GM12878 (cell line): ENCODE measurements around the gene DTL. TPM values are rescaled to one million over a fixed set of nuclear protein-coding genes. Genes with fewer than 3 reads are reported as not detected.

Experiments
- ATAC-seq: fragments of 200-7000 bp; cut with Tn5 transposase; 3 replicates; pipeline ENCODE4 v1.9.1; 2020; ENCODE audit warnings: mild to moderate bottlenecking, moderate library complexity
- BruUV-seq: library from RNA; stranded (reverse); fragments of 400-500 nt; replicated peaks from 2 replicates; lab custom pipeline; 2021; lab: Mats Ljungman, UMichigan
- CTCF ChIA-PET: fragments of 300-600 bp; sonication (Branson Sonifier 250); formaldehyde crosslinking; extraction: SDS; loops from one replicate; lab custom pipeline; 2021; ENCODE audit warnings: inconsistent platforms; lab: Yijun Ruan, JAX
- POLR2A ChIA-PET: fragments of 350-600 bp; formaldehyde crosslinking; extraction: SDS; loops from one replicate; lab custom pipeline; 2021; ENCODE audit warnings: inconsistent platforms; lab: Charles Lee
- RAD21 ChIA-PET: fragments of 300-600 bp; sonication (Branson Sonifier 250); formaldehyde crosslinking; loops from one replicate; lab custom pipeline; 2023; ENCODE audit warnings: antibody characterized with exemption; ENCODE audit not compliant: unreplicated experiment; lab: Charles Lee
- SMC1A ChIA-PET: fragments of 300-600 bp; sonication (Branson Sonifier 250); formaldehyde crosslinking; loops from one replicate; lab custom pipeline; 2023; ENCODE audit not compliant: unreplicated experiment, uncharacterized antibody; lab: Charles Lee
- DNase-seq: peaks from one replicate; pipeline ENCODE4 v3.0.0-alpha.2; 2011; ENCODE audit warnings: low read depth, low spot score
- FAIRE-seq: peaks from 3 replicates; lab custom pipeline; 2011; peaks lifted over from hg19 to GRCh38; lab: Jason Lieb, UNC
- H2AFZ ChIP-seq: 2 replicates; pipeline ENCODE4 v1.6.0; 2011; ENCODE audit warnings: low read depth, low read length, control low read depth; ENCODE audit not compliant: control insufficient read depth
- H3K27ac ChIP-seq: 2 replicates; pipeline ENCODE4 v1.5.1; 2011; ENCODE audit warnings: control low read depth; ENCODE audit not compliant: control insufficient read depth, insufficient read depth
- H3K27me3 ChIP-seq, 2 experiments: replicated peaks in 1 of 2; 2 replicates each; pipeline versions ENCODE4 v1.6.0 to v1.6.1; 2011; ENCODE audit warnings: low read length in 1 of 2; ENCODE audit not compliant: control insufficient read depth in 2 of 2, insufficient read depth in 2 of 2
- H3K36me3 ChIP-seq, 2 experiments: 2 replicates each; pipeline ENCODE4 v1.5.1; 2011; ENCODE audit warnings: low read length in 1 of 2; ENCODE audit not compliant: control insufficient read depth in 2 of 2, insufficient read depth in 2 of 2
- H3K4me1 ChIP-seq: 2 replicates; pipeline ENCODE4 v1.6.1; 2011; ENCODE audit warnings: mild to moderate bottlenecking, low read length, moderate library complexity, mixed read lengths; ENCODE audit not compliant: control insufficient read depth, insufficient read depth
- H3K4me2 ChIP-seq: 2 replicates; pipeline ENCODE4 v1.6.0; 2011; ENCODE audit warnings: control low read depth; ENCODE audit not compliant: control insufficient read depth, insufficient read depth
- H3K4me3 ChIP-seq: fragments of 200-600 bp; sonication (generic); 2 replicates; pipeline ENCODE4 v1.5.1; 2016
- H3K79me2 ChIP-seq: 2 replicates; pipeline ENCODE4 v1.6.0; 2011; ENCODE audit warnings: low read length; ENCODE audit not compliant: control insufficient read depth, insufficient read depth
- H3K9ac ChIP-seq: 2 replicates; pipeline ENCODE4 v1.8.0; 2011; ENCODE audit warnings: low read length, control low read depth, mixed read lengths; ENCODE audit not compliant: control insufficient read depth, insufficient read depth
- H3K9me3 ChIP-seq: replicated peaks from 3 replicates; pipeline ENCODE4 v1.5.1; 2011; ENCODE audit warnings: mild to moderate bottlenecking, low read length; ENCODE audit not compliant: control insufficient read depth, insufficient read depth
- H4K20me1 ChIP-seq: 2 replicates; pipeline ENCODE4 v1.6.0; 2011; ENCODE audit not compliant: control insufficient read depth, insufficient read depth
- ATF7 ChIP-seq: fragments of 450-650 bp; IDR thresholded peaks from 2 replicates; pipeline ENCODE4 v1.6.1; 2016; ENCODE audit warnings: low read depth, mild to moderate bottlenecking
- CBFB ChIP-seq: IDR thresholded peaks from 2 replicates; pipeline ENCODE4 v1.6.1; 2016; ENCODE audit warnings: antibody characterized with exemption, low read depth
- CEBPB ChIP-seq, 2 experiments: fragments of 150-350 bp in 1 of 2; IDR thresholded peaks; 2 replicates each; pipeline ENCODE4 v1.6.1; 2012 to 2014; ENCODE audit warnings: low read depth in 2 of 2, low read length in 2 of 2, borderline replicate concordance in 1 of 2, inconsistent platforms in 1 of 2
- CHD2 ChIP-seq: IDR thresholded peaks from 2 replicates; pipeline ENCODE4 v1.6.1; 2011; ENCODE audit warnings: low read depth, low read length, improper control_type of control experiment, borderline replicate concordance
- CHD4 ChIP-seq: fragments of 200-600 bp; sonication (generic); IDR thresholded peaks from 2 replicates; pipeline ENCODE4 v1.6.1; 2016; ENCODE audit warnings: mild to moderate bottlenecking
- ETV6 ChIP-seq, 2 experiments: fragments of 450-650 bp in 1 of 2; IDR thresholded peaks in 1 of 2; conservative IDR thresholded peaks in 1 of 2; 2 replicates each; pipeline ENCODE4 v1.6.1; 2014; ENCODE audit warnings: antibody characterized with exemption in 1 of 2, borderline replicate concordance in 1 of 2, low read depth in 1 of 2, mild to moderate bottlenecking in 1 of 2, moderate library complexity in 1 of 2
- FOS ChIP-seq: IDR thresholded peaks from 3 replicates; pipeline ENCODE4 v1.6.1; 2011; ENCODE audit warnings: borderline replicate concordance; ENCODE audit not compliant: insufficient read length; ENCODE audit errors: extremely low read depth
- HCFC1 ChIP-seq: fragments of 150-350 bp; IDR thresholded peaks from 2 replicates; pipeline ENCODE4 v1.6.1; 2014; ENCODE audit warnings: low read length
- KLF5 ChIP-seq: fragments of 450-650 bp; IDR thresholded peaks from 2 replicates; pipeline ENCODE4 v1.6.1; 2014; ENCODE audit warnings: mild to moderate bottlenecking; ENCODE audit not compliant: partially characterized antibody
- MYC ChIP-seq: IDR thresholded peaks from 2 replicates; pipeline ENCODE4 v1.6.1; 2011; ENCODE audit warnings: mild to moderate bottlenecking, low read length, moderate library complexity, inconsistent platforms; ENCODE audit not compliant: insufficient read depth, insufficient replicate concordance, insufficient read length, severe bottlenecking
- NBN ChIP-seq: fragments of 450-650 bp; IDR thresholded peaks from 2 replicates; pipeline ENCODE4 v1.6.1; 2016
- NFIC ChIP-seq: IDR thresholded peaks from 2 replicates; pipeline ENCODE4 v1.6.1; 2012; ENCODE audit warnings: low read depth, mild to moderate bottlenecking, inconsistent platforms, low read length, moderate library complexity
- NFYB ChIP-seq: IDR thresholded peaks from 2 replicates; pipeline ENCODE4 v1.6.1; 2011; ENCODE audit warnings: low read depth, mild to moderate bottlenecking, low read length, improper control_type of control experiment, moderate library complexity; ENCODE audit not compliant: insufficient read depth
- RUNX3 ChIP-seq: IDR thresholded peaks from 2 replicates; pipeline ENCODE4 v1.6.1; 2012; ENCODE audit warnings: low read length, inconsistent platforms
- SREBF2 ChIP-seq: IDR thresholded peaks from 2 replicates; pipeline ENCODE4 v1.6.1; 2012; ENCODE audit warnings: mild to moderate bottlenecking, low read length
- TARDBP ChIP-seq: IDR thresholded peaks from 2 replicates; pipeline ENCODE4 v1.6.1; 2016; ENCODE audit warnings: borderline replicate concordance
- ZNF24 ChIP-seq: fragments of 450-650 bp; IDR thresholded peaks from 2 replicates; pipeline ENCODE4 v1.6.1; 2017; ENCODE audit warnings: antibody characterized with exemption, mild to moderate bottlenecking
- WGBS: methylation state at CpG from one replicate; pipeline ENCODE4 v1.1.6; 2016; ENCODE audit warnings: low lambda C conversion rate; ENCODE audit not compliant: insufficient replicate concordance, insufficient coverage; ENCODE audit errors: missing lambda C conversion rate; 5-methylcytosine and 5-hydroxymethylcytosine counted together
- in situ Hi-C: fragments of 300-500 bp; cut with MboI; formaldehyde crosslinking; loops from 9 replicates; pipeline ENCODE4 v1.14.3; 2018; ENCODE audit warnings: mixed read lengths
- intact Hi-C: fragments of 100-400 bp; cut with micrococcal nuclease; formaldehyde crosslinking; loops from one replicate; pipeline ENCODE4 v1.14.2; 2022; ENCODE audit not compliant: unreplicated experiment
- polyA plus RNA-seq, 11 experiments: library from polyadenylated mRNA; depleted of rRNA in 4 of 11; unstranded in 6 of 11; stranded (reverse) in 5 of 11; fragments of >200 nt; fragmentation: Nextera tagmentation in 4 of 11; fragmentation: Illumina TruSeq in 1 of 11; extraction: Ambion mirVana in 4 of 11; extraction: Trizol in 1 of 11; gene quantifications; 1 replicate in 1 of 11; 2 replicates in 10 of 11; pipeline versions ENCODE4 v1.2.1 to v1.2.3, GENCODE V29; 2011 to 2016; ENCODE audit warnings: inconsistent platforms in 2 of 11, missing spikeins in 2 of 11, low read depth in 1 of 11
- total RNA-seq, 4 experiments: library from RNA; depleted of rRNA in 3 of 4; stranded (reverse); fragments of >200 nt in 3 of 4; fragmentation: Illumina TruSeq in 1 of 4; extraction: Trizol in 1 of 4; gene quantifications; 2 replicates each; pipeline versions ENCODE4 v1.2.1 to v1.2.3, GENCODE V29; 2013 to 2021
- TF ChIP-seq, protein P1 (sequence below): fragments of 450-650 bp; IDR thresholded peaks from 2 replicates; pipeline ENCODE4 v1.6.1; 2017; ENCODE audit warnings: borderline replicate concordance

The DTL gene
- total and polyA plus RNA-seq, 10 of the 15 experiments (the other 5 are each of a cell fraction or from before 2014, with no cell fraction given), result 24.1 to 73.4 (median 52.2) TPM

DNA sequence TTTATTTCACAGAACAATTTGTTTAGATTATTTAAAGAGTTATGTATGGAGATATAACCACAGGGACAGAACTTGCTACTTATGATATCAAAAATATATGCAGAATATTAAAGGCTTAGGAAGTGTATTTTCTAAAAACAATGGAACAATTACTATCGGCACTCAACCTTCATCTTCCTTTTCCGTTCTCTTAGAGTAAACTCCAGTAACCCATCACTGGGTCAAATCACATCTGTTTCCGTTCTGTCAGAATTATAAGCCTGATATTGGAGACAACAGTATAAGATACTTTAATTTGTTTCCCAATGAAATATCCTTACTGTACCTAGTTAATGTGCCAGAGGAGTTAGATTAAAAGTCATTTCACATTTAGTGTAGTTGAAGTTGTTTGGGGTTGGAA is 32.2 kb downstream of the DTL start:
- Histone ChIP-seq H3K4me1 (no peaks in the 10 kb centered on the region), H2AFZ (no peak overlapping the region), H3K4me3 (no peak overlapping the region), H3K79me2 (no peaks in the 10 kb centered on the region), H3K27me3 (no peaks in the 10 kb centered on the region), H4K20me1 (no peaks in the 10 kb centered on the region), H3K4me2 (no peak overlapping the region), H3K9ac (no peak overlapping the region), H3K9me3 (no peaks in the 10 kb centered on the region), H3K27ac (no peak overlapping the region), H3K36me3 (peaks cover 0 to 3% of the 10 kb centered on the region in 2 experiments)
- RAD21 ChIA-PET, result no interaction called here
- CTCF ChIA-PET, result interaction anchor here (9.1 kb wide), 1 partner anchor 388 kb away, joined by 136 read pairs; no protein-coding TSS in a partner anchor
- DNase-seq, result no peak
- intact Hi-C loops, result no loop called here
- 96% methylated on average over 3 of the region's 3 CpGs for WGBS
- FAIRE-seq, result no peak
- in situ Hi-C loops, result no loop called here
- BruUV-seq, result no TSS peak
- SMC1A ChIA-PET, result no interaction called here
- TF ChIP-seq RUNX3 (no peak), CEBPB (IDR thresholded peaks at IDR 0.05; ENCODE audit: borderline replicate concordance in 1 of 2, low read depth in 2 of 2, low read length in 2 of 2) (no peak), KLF5 (no peak), CHD4 (no peak), ETV6 (conservative IDR thresholded peaks at IDR 0.05 in 1 of 2, IDR thresholded peaks at IDR 0.05 in 1 of 2; ENCODE audit: borderline replicate concordance in 1 of 2, low read depth in 1 of 2) (no peak), SREBF2 (no peak), MYC (no peak), NFIC (no peak), FOS (no peak), ZNF24 (no peak), HCFC1 (no peak), CBFB (no peak), CHD2 (no peak), NFYB (no peak), NBN (no peak), TARDBP (no peak), ATF7 (no peak)
- TF ChIP-seq, protein P1, sequence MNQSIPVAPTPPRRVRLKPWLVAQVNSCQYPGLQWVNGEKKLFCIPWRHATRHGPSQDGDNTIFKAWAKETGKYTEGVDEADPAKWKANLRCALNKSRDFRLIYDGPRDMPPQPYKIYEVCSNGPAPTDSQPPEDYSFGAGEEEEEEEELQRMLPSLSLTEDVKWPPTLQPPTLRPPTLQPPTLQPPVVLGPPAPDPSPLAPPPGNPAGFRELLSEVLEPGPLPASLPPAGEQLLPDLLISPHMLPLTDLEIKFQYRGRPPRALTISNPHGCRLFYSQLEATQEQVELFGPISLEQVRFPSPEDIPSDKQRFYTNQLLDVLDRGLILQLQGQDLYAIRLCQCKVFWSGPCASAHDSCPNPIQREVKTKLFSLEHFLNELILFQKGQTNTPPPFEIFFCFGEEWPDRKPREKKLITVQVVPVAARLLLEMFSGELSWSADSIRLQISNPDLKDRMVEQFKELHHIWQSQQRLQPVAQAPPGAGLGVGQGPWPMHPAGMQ, result no peak
- POLR2A ChIA-PET, result no interaction called here
- ATAC-seq, result no peak
